OCI-LY7 (cell line): ENCODE measurements around the gene FZD10. TPM values are rescaled to one million over a fixed set of nuclear protein-coding genes. Genes with fewer than 3 reads are reported as not detected.

Experiments used
- BruUV-seq: library from RNA; stranded (reverse); fragments of 400-500 nt; replicated peaks from 2 replicates; lab custom pipeline; 2021; lab: Mats Ljungman, UMichigan
- CTCF ChIA-PET: fragments of 300-600 bp; sonication (Branson Sonifier 250); formaldehyde crosslinking; loops from one replicate; lab custom pipeline; 2022; ENCODE audit warnings: antibody characterized with exemption; ENCODE audit not compliant: unreplicated experiment; lab: Charles Lee
- POLR2A ChIA-PET: fragments of 300-600 bp; sonication (Branson Sonifier 250); formaldehyde crosslinking; loops from one replicate; lab custom pipeline; 2022; ENCODE audit warnings: antibody characterized with exemption; lab: Charles Lee
- DNase-seq: peaks from one replicate; pipeline ENCODE4 v3.0.0-alpha.2; 2015; ENCODE audit warnings: low spot score
- H2AFZ ChIP-seq: fragments of 200-600 bp; sonication (generic), shearing (Covaris generic); 2 replicates; pipeline ENCODE4 v1.6.1; 2014; ENCODE audit warnings: mild to moderate bottlenecking, antibody characterized with exemption, low read length, moderate library complexity
- H3K27ac ChIP-seq: fragments of 200-600 bp; sonication (generic); 2 replicates; pipeline ENCODE4 v1.5.1; 2014; ENCODE audit warnings: mixed run types, low read depth, mild to moderate bottlenecking, moderate library complexity, low read length, inconsistent platforms; ENCODE audit not compliant: poor library complexity, severe bottlenecking
- H3K36me3 ChIP-seq: fragments of 200-600 bp; sonication (generic); 2 replicates; pipeline ENCODE4 v1.6.1; 2014; ENCODE audit warnings: mild to moderate bottlenecking, antibody characterized with exemption, low read length, moderate library complexity, mixed read lengths; ENCODE audit not compliant: insufficient read depth
- H3K4me1 ChIP-seq: fragments of 200-600 bp; sonication (generic); 2 replicates; pipeline ENCODE4 v1.5.1; 2014; ENCODE audit warnings: mild to moderate bottlenecking, low read length; ENCODE audit not compliant: insufficient read depth, poor library complexity, severe bottlenecking
- H3K4me2 ChIP-seq: fragments of 200-600 bp; sonication (generic); 2 replicates; pipeline ENCODE4 v1.6.1; 2014; ENCODE audit warnings: mild to moderate bottlenecking, low read length
- H3K4me3 ChIP-seq: fragments of 200-600 bp; sonication (generic); 2 replicates; pipeline ENCODE4 v1.5.1; 2014; ENCODE audit warnings: mild to moderate bottlenecking, low read depth, low read length; ENCODE audit not compliant: poor library complexity, severe bottlenecking
- H3K79me2 ChIP-seq: fragments of 200-600 bp; sonication (generic); 2 replicates; pipeline ENCODE4 v1.6.1; 2016; ENCODE audit warnings: low read depth, mild to moderate bottlenecking, low read length, moderate library complexity, mixed read lengths; ENCODE audit not compliant: insufficient read depth
- H3K9me2 ChIP-seq: fragments of 200-600 bp; sonication (generic); 2 replicates; pipeline ENCODE4 v1.6.1; 2016; ENCODE audit warnings: mild to moderate bottlenecking, low read length, mixed read lengths; ENCODE audit not compliant: insufficient read depth
- H3K9me3 ChIP-seq: fragments of 200-600 bp; sonication (generic); 2 replicates; pipeline ENCODE4 v1.6.1; 2014; ENCODE audit warnings: mild to moderate bottlenecking, mixed run types, low read length, mixed read lengths
- H4K20me1 ChIP-seq: fragments of 200-600 bp; sonication (generic); 2 replicates; pipeline ENCODE4 v1.6.1; 2014; ENCODE audit warnings: mild to moderate bottlenecking, antibody characterized with exemption, low read length, moderate library complexity, mixed read lengths; ENCODE audit not compliant: insufficient read depth
- CTCF ChIP-seq: fragments of 200-600 bp; sonication (generic); conservative IDR thresholded peaks from 2 replicates; pipeline ENCODE4 v1.5.1; 2014; ENCODE audit warnings: mild to moderate bottlenecking, antibody characterized with exemption, low read length, moderate library complexity, mixed read lengths
- EZH2phosphoT487 ChIP-seq: fragments of 200-600 bp; sonication (generic); IDR thresholded peaks from 2 replicates; pipeline ENCODE4 v1.6.1; 2018; ENCODE audit warnings: low read depth, borderline replicate concordance, mild to moderate bottlenecking, mixed run types, antibody characterized with exemption, low read length, moderate library complexity, mixed read lengths
- intact Hi-C: fragments of 100-400 bp; cut with micrococcal nuclease; formaldehyde crosslinking; loops from one replicate; pipeline ENCODE4 v1.10.0; 2022; ENCODE audit not compliant: unreplicated experiment
- total RNA-seq, 2 experiments: library from RNA; depleted of rRNA in 1 of 2; stranded (reverse); fragments of >200 nt in 1 of 2; shearing (Covaris generic) in 1 of 2; gene quantifications; 2 replicates each; pipeline ENCODE4 v1.2.3, GENCODE V29; 2014 to 2022

Gene FZD10
- total RNA-seq, 2 experiments from 2014 or later: not detected

GRCh38 chr12:130198663-130199060 lies 36.4 kb downstream of the FZD10 start:
- no TSS peak for BruUV-seq
- no peaks in the 10 kb centered on the region for H3K36me3 ChIP-seq
- POLR2A ChIA-PET: no interaction called here
- no peaks in the 10 kb centered on the region for H3K79me2 ChIP-seq
- CTCF ChIA-PET: no interaction called here
- H3K4me1 ChIP-seq: no peaks in the 10 kb centered on the region
- TF ChIP-seq CTCF: no peak
- TF ChIP-seq EZH2phosphoT487: no peak
- no peak overlapping the region for H2AFZ ChIP-seq
- no peak for DNase-seq
- no peaks in the 10 kb centered on the region for H3K9me2 ChIP-seq
- no peaks in the 10 kb centered on the region for H3K9me3 ChIP-seq
- no peak overlapping the region for H3K27ac ChIP-seq
- H4K20me1 ChIP-seq: no peaks in the 10 kb centered on the region
- no peak overlapping the region for H3K4me3 ChIP-seq
- no peak overlapping the region for H3K4me2 ChIP-seq
- intact Hi-C loops: no loop called here

GRCh38 chr12:130199581-130200390 lies 37.5 kb downstream of the FZD10 start:
- intact Hi-C loops: no loop called here
- no TSS peak for BruUV-seq

More at GRCh38 chr12:130199581-130200390, 37.5 kb downstream of the FZD10 start:
- Histone ChIP-seq H3K4me1 (no peaks in the 10 kb centered on the region), H3K27ac (no peak overlapping the region), H3K9me2 (no peaks in the 10 kb centered on the region), H3K79me2 (no peaks in the 10 kb centered on the region), H4K20me1 (no peaks in the 10 kb centered on the region), H3K4me2 (no peak overlapping the region), H3K9me3 (no peaks in the 10 kb centered on the region), H2AFZ (no peak overlapping the region), H3K36me3 (no peaks in the 10 kb centered on the region), H3K4me3 (no peak overlapping the region)
- CTCF ChIA-PET: no interaction called here
- no peak for DNase-seq
- POLR2A ChIA-PET: no interaction called here
- no peak for TF ChIP-seq CTCF
- TF ChIP-seq EZH2phosphoT487: no peak
